K562 (cell line): ENCODE measurements around the gene DLGAP1. TPM values are rescaled to one million over a fixed set of nuclear protein-coding genes. Genes with fewer than 3 reads are reported as not detected.

ENCODE experiments used
- ARID1B ChIP-seq: fragments of 450-650 bp; IDR thresholded peaks from 2 replicates; pipeline ENCODE4 v1.6.1; 2016; ENCODE audit warnings: antibody characterized with exemption, mild to moderate bottlenecking, inconsistent platforms
- CHCHD3 ChIP-seq: fragments of 250-450 bp; sonication (Bioruptor Pico); IDR thresholded peaks from 2 replicates; pipeline ENCODE4 v2.1.2; 2022; ENCODE audit warnings: mild to moderate bottlenecking
- DEAF1 ChIP-seq: fragments of 450-650 bp; formaldehyde crosslinking; IDR thresholded peaks from 2 replicates; pipeline ENCODE4 v1.4.0; 2020; ENCODE audit warnings: mild to moderate bottlenecking, moderate library complexity
- DNMT1 ChIP-seq: fragments of 450-650 bp; IDR thresholded peaks from 2 replicates; pipeline ENCODE4 v1.6.1; 2016; ENCODE audit warnings: antibody characterized with exemption, mild to moderate bottlenecking
- ELF2 ChIP-seq: fragments of 250-450 bp; sonication (Bioruptor Pico); IDR thresholded peaks from 2 replicates; pipeline ENCODE4 v1.5.0; 2021; ENCODE audit warnings: mild to moderate bottlenecking
- EWSR1 ChIP-seq: fragments of 450-650 bp; IDR thresholded peaks from 2 replicates; pipeline ENCODE4 v1.6.1; 2018; ENCODE audit warnings: borderline replicate concordance, mild to moderate bottlenecking, low read depth, moderate library complexity; ENCODE audit not compliant: partially characterized antibody
- GATAD2A ChIP-seq: fragments of 450-650 bp; IDR thresholded peaks from 2 replicates; pipeline ENCODE4 v1.6.1; 2017
- IRF1 ChIP-seq: sonication (generic); formaldehyde crosslinking; IDR thresholded peaks from 2 replicates; pipeline ENCODE4 v1.8.0; 2022; ENCODE audit warnings: missing genetic modification reagents, mild to moderate bottlenecking, borderline replicate concordance
- RB1 ChIP-seq: fragments of 450-650 bp; IDR thresholded peaks from 2 replicates; pipeline ENCODE4 v1.6.1; 2017; ENCODE audit warnings: low read depth, mild to moderate bottlenecking
- RFX5 ChIP-seq: IDR thresholded peaks from 2 replicates; pipeline ENCODE4 v1.6.1; 2011; ENCODE audit warnings: low read depth, mild to moderate bottlenecking, improper control_type of control experiment, low read length
- SIX5 ChIP-seq, 2 experiments: IDR thresholded peaks; 2 replicates each; pipeline ENCODE4 v1.6.1; 2011; ENCODE audit warnings: low read length in 2 of 2, borderline replicate concordance in 1 of 2, low read depth in 1 of 2, mild to moderate bottlenecking in 1 of 2, moderate library complexity in 1 of 2; ENCODE audit not compliant: insufficient read depth in 1 of 2
- ZBTB7A ChIP-seq: IDR thresholded peaks from 2 replicates; pipeline ENCODE4 v1.6.1; 2011; ENCODE audit warnings: low read depth, mild to moderate bottlenecking, low read length, moderate library complexity, borderline replicate concordance; ENCODE audit not compliant: control insufficient read depth
- ZNF165 ChIP-seq: fragments of 250-450 bp; sonication (Bioruptor Pico); IDR thresholded peaks from 2 replicates; pipeline ENCODE4 v1.4.0; 2020; ENCODE audit warnings: borderline replicate concordance
- ZNF551 ChIP-seq: fragments of 250-450 bp; sonication (Bioruptor Pico); IDR thresholded peaks from 2 replicates; pipeline ENCODE4 v1.5.0; 2021; ENCODE audit warnings: mild to moderate bottlenecking, moderate library complexity
- ZNF639 ChIP-seq, 2 experiments: fragments of 200-800 bp in 1 of 2; sonication (Bioruptor generic) in 1 of 2; sonication (generic) in 1 of 2; formaldehyde crosslinking in 1 of 2; IDR thresholded peaks in 1 of 2; conservative IDR thresholded peaks in 1 of 2; 2 replicates each; pipeline versions ENCODE4 v1.5.0 to v1.6.1; 2016 to 2020; ENCODE audit warnings: missing compliant biosample characterization in 1 of 2, missing genetic modification characterization in 1 of 2, missing genetic modification reagents in 1 of 2
- polyA plus RNA-seq, 8 experiments: library from polyadenylated mRNA; depleted of rRNA in 4 of 8; stranded (reverse) in 5 of 8; unstranded in 3 of 8; fragments of >200 nt; fragmentation: Nextera tagmentation in 2 of 8; fragmentation: Illumina TruSeq in 1 of 8; extraction: Ambion mirVana in 2 of 8; extraction: Trizol in 1 of 8; gene quantifications; 2 replicates each; pipeline versions ENCODE4 v1.2.1 to v1.2.3, GENCODE V29; 2011 to 2014; ENCODE audit warnings: inconsistent platforms in 1 of 8, missing spikeins in 1 of 8
- total RNA-seq, 7 experiments: library from RNA; depleted of rRNA in 6 of 7; stranded (reverse); fragments of >200 nt in 6 of 7; fragmentation: Illumina TruSeq in 2 of 7; extraction: Trizol in 2 of 7; gene quantifications; 2 replicates each; pipeline versions ENCODE4 v1.2.1 to v1.2.3, GENCODE V29; 2011 to 2021; ENCODE audit warnings: low replicate concordance in 1 of 7
- TF ChIP-seq, protein P1 (sequence below): fragments of 200-400 bp; formaldehyde crosslinking; IDR thresholded peaks from 2 replicates; pipeline ENCODE4 v1.6.1; 2017; ENCODE audit warnings: mild to moderate bottlenecking, low read depth, low read length, moderate library complexity
- TF ChIP-seq, protein P2 (sequence below): IDR thresholded peaks from 2 replicates; pipeline ENCODE4 v1.6.1; 2011; ENCODE audit not compliant: insufficient read length; ENCODE audit errors: extremely low read depth

Gene DLGAP1
- total and polyA plus RNA-seq, 9 of the 15 experiments (the other 6 are each of a cell fraction or from before 2014, with no cell fraction given), result 0.04 to 0.22 (median 0.08) TPM

- TF ChIP-seq, protein P1, sequence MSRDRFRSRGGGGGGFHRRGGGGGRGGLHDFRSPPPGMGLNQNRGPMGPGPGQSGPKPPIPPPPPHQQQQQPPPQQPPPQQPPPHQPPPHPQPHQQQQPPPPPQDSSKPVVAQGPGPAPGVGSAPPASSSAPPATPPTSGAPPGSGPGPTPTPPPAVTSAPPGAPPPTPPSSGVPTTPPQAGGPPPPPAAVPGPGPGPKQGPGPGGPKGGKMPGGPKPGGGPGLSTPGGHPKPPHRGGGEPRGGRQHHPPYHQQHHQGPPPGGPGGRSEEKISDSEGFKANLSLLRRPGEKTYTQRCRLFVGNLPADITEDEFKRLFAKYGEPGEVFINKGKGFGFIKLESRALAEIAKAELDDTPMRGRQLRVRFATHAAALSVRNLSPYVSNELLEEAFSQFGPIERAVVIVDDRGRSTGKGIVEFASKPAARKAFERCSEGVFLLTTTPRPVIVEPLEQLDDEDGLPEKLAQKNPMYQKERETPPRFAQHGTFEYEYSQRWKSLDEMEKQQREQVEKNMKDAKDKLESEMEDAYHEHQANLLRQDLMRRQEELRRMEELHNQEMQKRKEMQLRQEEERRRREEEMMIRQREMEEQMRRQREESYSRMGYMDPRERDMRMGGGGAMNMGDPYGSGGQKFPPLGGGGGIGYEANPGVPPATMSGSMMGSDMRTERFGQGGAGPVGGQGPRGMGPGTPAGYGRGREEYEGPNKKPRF, result no peak
- TF ChIP-seq ELF2 (no peak), ZNF165 (CRISPR knock-in tag) (no peak), ZBTB7A (no peak), CHCHD3 (no peak), GATAD2A (no peak), EWSR1 (no peak), DNMT1 (no peak), RFX5 (no peak), ZNF551 (CRISPR knock-in tag) (no peak), ARID1B (no peak), DEAF1 (CRISPR knock-in tag) (0 out of 2 replicates have a peak, but pooled peaks have one; percentile 5), RB1 (no peak), IRF1 (CRISPR knock-in tag) (0 out of 2 replicates have a peak, but pooled peaks have one; percentile 32), SIX5 (IDR thresholded peaks at IDR 0.05; ENCODE audit: borderline replicate concordance in 1 of 2, insufficient read depth in 1 of 2, low read depth in 1 of 2, low read length in 2 of 2) (no peak), ZNF639 (CRISPR knock-in tag; conservative IDR thresholded peaks at IDR 0.05 in 1 of 2, IDR thresholded peaks at IDR 0.05 in 1 of 2) (no peak)
- TF ChIP-seq, protein P2, sequence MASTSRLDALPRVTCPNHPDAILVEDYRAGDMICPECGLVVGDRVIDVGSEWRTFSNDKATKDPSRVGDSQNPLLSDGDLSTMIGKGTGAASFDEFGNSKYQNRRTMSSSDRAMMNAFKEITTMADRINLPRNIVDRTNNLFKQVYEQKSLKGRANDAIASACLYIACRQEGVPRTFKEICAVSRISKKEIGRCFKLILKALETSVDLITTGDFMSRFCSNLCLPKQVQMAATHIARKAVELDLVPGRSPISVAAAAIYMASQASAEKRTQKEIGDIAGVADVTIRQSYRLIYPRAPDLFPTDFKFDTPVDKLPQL, result no peak
These were observed 1005.5 kb downstream of the DLGAP1 start (continued) for GRCh38 chr18:3449512-3450011.
